Activated CD8-positive, alpha-beta memory T cell treated with anti-CD3 and anti-CD28 coated beads, Interleukin-2, amount 50 U/mL, for 1 hour (primary cell): Measurements from ENCODE around the gene NDOR1.
A peak's percentile ranks its signal among the peaks of the same experiment; 100 is the strongest.
"Not testable (repeated sequence)": the region's sequence is repeated elsewhere in the genome, so short reads cannot be mapped to it uniquely, and the experiment has no call there.

Experiments
- DNase-seq: peaks from one replicate; pipeline ENCODE4 v3.0.0-alpha.2; 2020; ENCODE audit errors: extremely low read depth

NDOR1 gene

GRCh38 chr9:137231372-137232039 is 26.0 kb downstream of the NDOR1 start:
- DNase-seq, result no peak

- no peak for DNase-seq
Measured at GRCh38 chr9:137232101-137232500, 26.6 kb downstream of the NDOR1 start.

GRCh38 chr9:137232510-137232909 is 27.0 kb downstream of the NDOR1 start:
- DNase-seq, result no peak

- no peak for DNase-seq
Measured at GRCh38 chr9:137233143-137233980, 27.9 kb downstream of the NDOR1 start.

GRCh38 chr9:137234055-137234697 is 28.7 kb downstream of the NDOR1 start:
- DNase-seq, result no peak

- DNase-seq, result no peak
Measured at GRCh38 chr9:137234758-137235423, 29.4 kb downstream of the NDOR1 start.

GRCh38 chr9:137235424-137236237 is 30.1 kb downstream of the NDOR1 start:
- DNase-seq, result no peak

- peak; percentile 72 for DNase-seq
Measured at GRCh38 chr9:137236238-137236935, 30.9 kb downstream of the NDOR1 start.

- no peak for DNase-seq
Measured at GRCh38 chr9:137236936-137237421, 31.5 kb downstream of the NDOR1 start.

GRCh38 chr9:137237759-137238726 is 32.5 kb downstream of the NDOR1 start:
- DNase-seq, result no peak

GRCh38 chr9:137239541-137240200 is 34.2 kb downstream of the NDOR1 start:
- not testable (repeated sequence) for DNase-seq

GRCh38 chr9:137240318-137240840 is 34.9 kb downstream of the NDOR1 start:
- DNase-seq, result peak; percentile 18

GRCh38 chr9:137240841-137241489 is 35.5 kb downstream of the NDOR1 start, which contains the start of gene TUBB4B:
Gene TUBB4B (plus strand): TSS chr9:137241287. CDS start chr9:137241361, 74 bp downstream.
- peak; percentile 98 for DNase-seq

- peak; percentile 20 for DNase-seq
Measured at GRCh38 chr9:137241490-137242268, 36.2 kb downstream of the NDOR1 start.

GRCh38 chr9:137242269-137243203 is 37.0 kb downstream of the NDOR1 start:
- no peak for DNase-seq

GRCh38 chr9:137243266-137243625 is 37.7 kb downstream of the NDOR1 start:
- not testable (repeated sequence) for DNase-seq
